RPMI8226 (cell line): ENCODE data around the gene PQBP1.
"Not testable (repeated sequence)": the region's sequence is repeated elsewhere in the genome, so short reads cannot be mapped to it uniquely, and the experiment has no call there.

Source experiments
- DNase-seq: peaks from one replicate; pipeline ENCODE4 v3.0.0-alpha.2; 2015

PQBP1 gene

GRCh38 chrX:48897625-48898306 is at the start of gene PQBP1, which contains the start of gene TIMM17B:
Gene PQBP1, plus strand, starts transcription at chrX:48897930. Its CDS starts 580 bp downstream, at chrX:48898510.
Gene TIMM17B, minus strand, starts transcription at chrX:48897768. Its CDS starts 19 bp downstream, at chrX:48897749.
- peak; percentile 96 for DNase-seq

DNA sequence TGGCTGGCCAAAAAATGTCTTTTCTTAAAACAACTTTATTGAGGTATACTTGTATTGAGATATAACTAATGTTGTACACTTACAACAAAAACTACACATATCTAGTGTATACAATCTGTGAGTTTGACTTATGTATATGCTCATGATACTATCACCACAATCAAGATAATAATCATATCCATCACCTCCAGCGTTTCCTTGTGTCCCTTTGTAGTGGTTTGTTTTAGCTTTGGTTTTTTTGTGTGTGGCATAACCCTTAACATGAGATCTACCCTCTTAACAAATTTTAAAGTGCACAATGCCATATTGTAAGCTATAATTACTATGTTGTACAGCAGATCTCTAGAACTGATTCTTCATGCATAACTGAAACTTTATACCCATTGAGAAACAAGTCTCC is 48.9 kb upstream of the PQBP1 start:
- no peak for DNase-seq

- DNase-seq: no peak
Observed at GRCh38 chrX:48852857-48853256, 44.9 kb upstream of the PQBP1 start.

- not testable (repeated sequence) for DNase-seq
Observed at GRCh38 chrX:48853494-48853893, 44.2 kb upstream of the PQBP1 start.

DNA sequence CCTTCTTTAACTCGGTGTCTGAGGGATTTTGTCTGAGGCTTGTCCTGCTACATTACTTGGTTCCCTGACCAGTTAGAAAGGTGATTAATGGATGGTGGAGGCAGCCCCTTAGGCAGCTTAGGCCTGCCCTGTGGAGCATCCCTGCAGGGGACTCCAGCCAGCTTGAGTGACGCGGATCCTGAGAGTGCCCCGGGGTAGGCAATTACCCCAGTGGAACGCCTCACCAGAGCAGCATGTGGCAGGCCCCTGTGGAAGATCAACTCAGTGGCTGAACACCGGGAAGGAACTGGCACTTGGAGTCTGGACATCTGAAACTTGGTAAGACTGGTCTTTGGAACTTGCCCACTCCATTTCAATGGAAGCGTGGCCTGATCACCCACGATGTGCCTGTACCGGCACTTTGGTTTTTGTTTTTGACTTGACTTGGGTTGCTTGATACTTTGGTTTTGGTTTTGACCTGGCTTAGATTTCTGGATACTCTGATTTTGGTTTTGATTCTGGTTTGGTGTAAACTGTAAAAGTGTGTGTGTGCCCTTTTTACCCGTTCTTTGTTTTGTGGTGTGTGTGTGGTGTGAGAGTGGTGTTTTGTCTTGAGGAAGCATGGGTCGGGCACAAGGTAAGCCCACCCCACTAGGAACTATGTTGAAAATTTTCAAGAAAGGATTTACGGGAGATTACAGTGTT is 43.5 kb upstream of the PQBP1 start:
- not testable (repeated sequence) for DNase-seq

DNA sequence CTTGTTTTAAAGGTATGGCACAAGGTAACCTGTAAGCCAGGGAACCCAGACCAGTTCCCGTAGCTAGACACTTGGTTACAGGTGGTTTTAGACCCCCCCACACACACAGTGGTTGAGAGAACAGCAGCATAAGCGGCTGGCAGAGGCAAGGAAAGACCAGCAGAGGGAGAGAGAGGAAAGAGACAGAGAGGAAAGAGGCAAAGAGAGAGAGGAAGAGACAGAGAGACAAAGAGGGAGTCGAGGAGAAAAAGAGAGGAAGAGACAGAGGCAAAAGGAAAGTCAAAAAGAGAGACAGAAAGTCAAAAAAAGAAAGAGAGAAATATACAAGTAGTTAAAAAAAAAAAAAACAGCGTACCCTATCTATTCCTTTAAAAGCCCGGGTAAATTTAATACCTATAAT is 42.8 kb upstream of the PQBP1 start:
- peak; percentile 33 for DNase-seq

GRCh38 chrX:48864210-48864609 is 33.5 kb upstream of the PQBP1 start:
- no peak for DNase-seq

DNA sequence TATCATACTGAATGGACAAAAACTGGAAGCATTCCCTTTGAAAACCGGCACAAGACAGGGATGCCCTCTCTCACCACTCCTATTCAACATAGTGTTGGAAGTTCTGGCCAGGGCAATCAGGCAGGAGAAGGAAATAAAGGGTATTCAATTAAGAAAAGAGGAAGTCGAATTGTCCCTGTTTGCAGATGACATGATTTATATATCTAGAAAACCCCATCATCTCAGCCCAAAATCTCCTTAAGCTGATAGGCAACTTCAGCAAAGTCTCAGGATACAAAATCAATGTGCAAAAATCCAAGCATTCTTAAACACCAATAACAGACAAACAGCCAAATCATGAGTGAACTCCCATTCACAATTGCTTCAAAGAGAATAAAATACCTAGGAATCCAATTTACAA is 25.7 kb upstream of the PQBP1 start:
- DNase-seq: not testable (repeated sequence)

DNA sequence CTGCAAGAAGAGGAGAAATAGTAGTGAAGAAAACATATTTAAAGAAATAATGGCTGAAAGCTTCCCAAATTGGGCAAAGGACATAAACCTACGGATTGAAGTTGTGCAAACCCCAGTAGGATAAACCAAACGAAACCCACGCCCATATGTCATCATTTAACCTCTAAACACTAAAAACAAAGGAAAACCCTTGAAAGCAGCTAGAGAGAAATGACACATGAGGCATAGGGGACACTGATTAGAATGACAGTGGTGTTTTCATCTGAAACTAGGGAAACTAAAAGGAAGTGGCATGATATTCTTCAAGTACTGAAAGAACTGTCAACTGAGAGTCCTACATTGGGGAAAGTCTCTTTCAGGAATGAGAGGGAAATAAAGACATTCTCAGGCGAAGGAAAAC is 20.8 kb upstream of the PQBP1 start:
- DNase-seq: not testable (repeated sequence)

GRCh38 chrX:48883729-48884128 is 14.0 kb upstream of the PQBP1 start:
- DNase-seq: peak; percentile 75

- DNase-seq: not testable (repeated sequence)
Observed at GRCh38 chrX:48886586-48886985, 11.1 kb upstream of the PQBP1 start.

GRCh38 chrX:48890296-48890925 is 7.3 kb upstream of the PQBP1 start:
- DNase-seq: no peak

DNA sequence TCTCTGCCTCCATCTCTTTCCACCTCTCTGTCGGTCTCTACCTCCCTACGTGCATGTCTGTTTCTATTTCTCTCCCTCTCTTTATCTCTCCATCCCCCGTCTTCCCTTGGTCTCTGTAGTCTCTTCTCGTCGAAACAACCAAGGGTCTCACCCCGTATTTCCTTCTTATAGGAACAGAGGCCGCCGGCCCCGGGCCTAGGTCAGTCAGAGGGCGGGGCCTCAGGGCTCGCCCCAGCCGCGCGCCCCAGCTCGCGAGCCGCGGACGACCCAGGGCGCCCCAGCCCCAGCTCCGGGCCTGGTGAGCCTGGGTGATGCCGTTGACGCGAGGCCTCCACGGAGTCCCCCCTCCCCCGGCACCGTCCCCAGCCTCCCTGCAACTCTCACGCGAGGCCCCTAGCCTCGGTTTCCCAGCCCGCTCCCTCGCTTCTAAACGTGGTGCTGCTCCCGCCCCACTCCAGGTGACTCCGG is 6.8 kb upstream of the PQBP1 start:
- no peak for DNase-seq

DNA sequence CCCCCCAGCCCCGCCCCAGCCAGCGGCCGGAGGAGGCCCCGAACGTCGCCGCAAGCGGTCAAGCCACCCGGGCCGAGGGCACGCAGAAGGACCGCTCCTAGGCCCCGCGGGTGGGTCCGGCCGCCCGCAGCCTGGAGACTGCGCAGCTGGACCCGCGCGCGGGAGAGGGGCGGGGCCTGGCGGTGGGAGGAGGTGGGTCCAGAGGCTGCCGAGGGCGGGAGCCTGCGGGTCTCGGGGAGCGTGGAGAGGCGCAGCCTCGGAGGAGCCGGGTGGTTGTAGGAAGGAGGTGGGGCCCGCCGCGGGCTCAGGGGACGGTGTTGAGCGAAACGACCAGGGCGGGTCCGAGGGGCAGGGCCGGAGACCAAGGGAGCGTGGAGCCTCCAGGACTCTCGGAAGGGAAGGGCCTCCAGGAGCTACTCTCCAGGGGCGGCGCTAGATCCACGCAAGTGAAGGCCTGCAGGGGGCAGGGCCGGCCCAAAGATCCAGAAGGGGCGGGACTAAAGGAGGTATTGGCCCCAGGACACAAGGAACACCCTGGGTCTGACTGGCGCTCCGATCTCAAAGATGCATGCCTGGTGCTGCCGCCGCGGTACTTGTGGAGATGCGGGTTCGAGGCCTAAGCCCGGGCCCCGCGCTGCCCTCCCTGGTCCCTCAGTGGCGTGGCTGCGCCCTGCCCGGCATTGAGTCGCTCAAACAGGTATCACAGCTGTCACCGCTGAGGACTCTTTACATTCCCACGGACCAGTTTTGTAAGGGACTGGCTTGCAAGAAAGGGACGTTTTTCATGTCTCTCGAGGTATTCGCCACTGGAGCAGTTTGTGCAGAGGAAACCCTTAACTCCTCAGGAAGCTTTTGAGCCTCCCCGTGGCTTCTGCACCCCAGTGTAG is 6.1 kb upstream of the PQBP1 start:
- peak; percentile 90 for DNase-seq

DNA sequence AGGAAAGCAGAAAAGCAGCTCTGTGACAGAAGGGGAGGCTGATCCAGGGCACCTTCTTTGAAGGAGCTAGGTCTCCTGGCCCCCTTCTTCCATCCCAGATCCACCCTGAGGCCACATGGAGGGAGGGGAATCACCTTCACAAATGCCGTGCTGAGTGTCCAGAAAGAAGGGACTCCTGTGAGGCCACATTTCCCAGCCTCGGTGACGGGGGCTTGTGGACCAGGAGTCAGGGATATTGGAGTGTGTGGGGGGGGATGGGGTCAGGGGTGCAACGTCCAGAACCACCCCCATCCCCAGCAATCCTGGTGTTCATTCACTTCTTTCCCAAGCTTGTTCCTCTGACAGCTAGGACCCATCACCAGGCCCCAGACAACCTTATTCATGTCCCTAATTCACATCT is 4.8 kb upstream of the PQBP1 start:
- no peak for DNase-seq

DNA sequence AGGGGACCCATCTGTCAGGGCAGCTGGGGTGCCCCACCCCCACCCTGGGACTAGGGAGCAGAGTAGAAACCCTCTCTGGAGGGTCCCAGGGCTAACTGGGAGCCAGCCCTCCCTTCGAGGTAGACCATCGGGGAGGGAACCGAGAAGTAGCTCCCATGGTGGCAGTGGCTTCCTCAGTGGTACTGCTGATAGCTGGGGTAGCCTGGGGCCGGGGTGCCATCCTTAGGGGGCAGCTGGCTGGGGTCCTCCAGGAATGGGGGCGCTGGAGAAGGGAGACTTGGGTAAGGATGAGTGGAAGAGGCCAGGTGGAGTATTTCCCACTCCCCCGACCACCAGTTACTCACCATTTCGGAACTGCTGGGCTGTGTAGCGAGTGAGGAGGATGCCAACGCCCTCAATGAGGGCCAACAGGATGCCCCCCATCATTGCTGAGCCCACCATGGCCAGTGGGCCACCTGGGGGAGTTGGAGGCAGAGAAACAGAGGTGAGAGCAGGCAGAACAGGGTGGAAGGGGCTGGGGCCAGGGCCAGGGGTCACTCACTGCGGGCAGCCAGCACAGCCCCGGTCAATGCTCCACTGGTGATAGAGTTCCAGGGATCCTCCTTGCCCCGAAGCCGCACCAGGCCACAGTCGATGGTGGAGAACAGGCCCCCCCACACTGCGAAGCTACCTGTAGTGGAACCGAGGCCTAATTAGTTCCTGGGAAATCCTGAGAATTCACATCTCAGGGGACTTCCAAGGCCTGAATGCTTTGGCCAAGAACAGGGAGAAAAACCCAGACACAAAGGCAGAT is 4.0 kb upstream of the PQBP1 start:
- no peak for DNase-seq

- DNase-seq: no peak
Observed at GRCh38 chrX:48894891-48895290, 2.8 kb upstream of the PQBP1 start.

- no peak for DNase-seq
Observed at GRCh38 chrX:48896611-48897011, 1.1 kb upstream of the PQBP1 start.

- DNase-seq: peak; percentile 82
Observed at GRCh38 chrX:48897157-48897624, 539 bp upstream of the PQBP1 start.

- no peak for DNase-seq
Observed at GRCh38 chrX:48899078-48899410, 1.3 kb downstream of the PQBP1 start.

- DNase-seq: no peak
Observed at GRCh38 chrX:48901069-48901468, 3.3 kb downstream of the PQBP1 start.

GRCh38 chrX:48902135-48902534 is 4.4 kb downstream of the PQBP1 start:
- no peak for DNase-seq
